UCSD-AML1 (cell line): Measurements from ENCODE around the gene UTP15.

Source experiments
- DNase-seq: peaks from one replicate; lab custom pipeline; 2025; ENCODE audit not compliant: unreplicated experiment; lab: John Stamatoyannopoulos, UW

The UTP15 gene

DNA sequence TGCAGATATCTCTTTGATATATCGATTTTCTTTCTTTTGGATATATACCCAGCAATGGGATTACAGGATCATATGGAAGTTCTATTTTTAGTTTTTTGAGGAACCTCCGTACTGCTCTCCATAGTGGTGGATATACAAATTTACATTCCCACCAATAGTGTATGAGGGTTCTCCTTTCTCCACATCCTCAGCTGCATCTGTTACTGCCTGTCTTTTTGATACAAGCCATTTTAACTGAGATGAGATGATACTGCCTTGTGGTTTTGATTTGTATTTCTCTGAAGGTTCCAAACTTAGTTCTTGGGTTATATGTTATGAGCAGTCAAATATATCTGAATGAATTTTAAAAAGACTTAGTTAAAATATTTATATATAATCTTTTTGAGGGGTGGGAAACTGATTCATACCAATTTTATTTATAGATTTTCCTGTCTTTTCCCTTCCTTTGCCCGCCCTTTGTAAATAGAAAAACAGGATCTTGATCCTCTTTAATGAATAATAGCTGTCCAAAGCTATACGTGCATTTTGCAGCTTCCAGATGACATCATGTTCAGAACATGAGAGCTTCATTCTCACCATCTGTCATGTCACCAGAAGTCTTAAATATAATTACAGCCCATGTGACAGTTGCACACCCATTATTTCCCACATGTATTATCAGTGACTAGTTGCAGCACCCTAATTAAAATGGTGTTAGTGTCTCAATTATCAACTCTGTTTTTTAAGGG lies 54.2 kb downstream of the UTP15 start:
- DNase-seq = no peak

DNA sequence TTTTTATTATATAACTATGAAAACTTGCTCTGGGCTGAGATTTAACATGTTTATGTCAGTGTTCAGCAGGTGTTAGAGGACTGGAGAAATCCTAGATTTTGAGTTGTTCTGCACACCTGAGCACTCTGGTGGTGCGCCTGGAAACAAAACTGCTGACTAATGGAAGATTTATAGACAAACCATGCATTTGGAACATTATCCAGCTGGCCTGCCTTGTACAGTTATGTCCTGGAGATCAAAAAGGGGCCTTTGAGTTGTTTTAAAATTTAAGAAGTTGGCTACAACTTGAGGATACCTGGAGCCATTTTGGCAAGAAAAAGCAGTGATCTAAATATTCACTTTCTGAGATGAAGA lies 54.8 kb downstream of the UTP15 start:
- no peak for DNase-seq

DNA sequence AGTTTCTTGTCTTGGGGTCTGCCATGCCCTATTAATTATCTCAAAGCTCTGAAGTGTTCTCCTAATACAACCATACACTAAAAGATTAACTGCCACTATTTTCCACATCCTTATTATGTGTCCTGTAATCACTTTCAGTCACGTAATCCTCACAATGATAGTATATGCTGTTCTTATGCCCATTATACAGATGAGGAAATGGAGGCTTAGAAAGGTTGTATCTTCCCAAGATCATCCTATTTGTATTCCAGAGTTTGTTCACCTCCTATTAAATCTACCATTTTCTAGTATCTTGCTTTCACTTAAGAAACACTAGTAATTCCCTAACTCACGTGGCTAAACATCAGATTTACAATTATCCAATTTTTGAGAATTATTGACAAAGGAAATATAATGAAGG lies 57.5 kb downstream of the UTP15 start:
- no peak for DNase-seq

DNA sequence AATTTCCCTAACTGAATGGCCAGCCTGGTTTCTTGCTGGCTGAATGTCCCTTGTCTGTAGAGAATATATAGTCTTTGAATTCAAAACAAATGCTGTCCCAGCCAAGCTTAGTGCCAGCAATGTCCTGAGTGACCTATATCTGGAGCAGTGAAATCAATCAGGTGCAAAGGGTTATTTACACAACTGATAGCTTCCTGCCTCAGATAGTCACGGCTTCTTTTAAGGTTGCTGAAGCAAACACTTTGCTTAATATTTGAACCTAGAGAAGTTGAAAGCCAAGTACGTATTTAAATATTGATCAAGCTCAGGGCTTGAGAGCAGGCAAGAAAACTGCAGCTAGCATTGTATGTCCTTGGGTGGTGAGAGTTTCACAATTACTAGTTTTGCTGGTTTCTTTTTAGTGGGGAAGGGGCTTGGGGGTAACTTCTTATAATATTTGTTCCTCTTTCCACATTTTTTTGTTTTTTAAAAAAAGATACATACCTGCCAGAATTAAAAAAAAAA lies 58.4 kb downstream of the UTP15 start:
- no peak for DNase-seq

DNA sequence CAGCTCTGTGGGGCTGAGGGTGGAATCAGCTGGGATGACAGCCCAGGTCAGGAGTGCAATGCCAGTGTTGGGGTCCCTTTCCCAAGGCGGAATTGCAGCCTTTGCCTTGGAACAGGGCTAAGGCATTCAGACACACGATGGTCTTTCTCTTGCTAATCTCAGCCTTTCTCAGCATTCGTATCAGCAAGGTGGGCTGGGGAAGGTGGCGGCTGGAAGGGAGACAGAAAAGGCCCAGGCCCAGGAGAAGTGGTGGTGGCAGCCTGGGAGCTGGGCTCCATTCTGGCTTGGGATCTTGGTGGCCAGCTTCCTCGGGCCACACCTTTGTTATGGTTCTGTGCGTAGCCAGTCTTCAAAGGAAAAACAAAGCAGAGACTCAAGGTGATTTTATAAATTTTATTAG lies 59.3 kb downstream of the UTP15 start:
- no peak for DNase-seq

DNA sequence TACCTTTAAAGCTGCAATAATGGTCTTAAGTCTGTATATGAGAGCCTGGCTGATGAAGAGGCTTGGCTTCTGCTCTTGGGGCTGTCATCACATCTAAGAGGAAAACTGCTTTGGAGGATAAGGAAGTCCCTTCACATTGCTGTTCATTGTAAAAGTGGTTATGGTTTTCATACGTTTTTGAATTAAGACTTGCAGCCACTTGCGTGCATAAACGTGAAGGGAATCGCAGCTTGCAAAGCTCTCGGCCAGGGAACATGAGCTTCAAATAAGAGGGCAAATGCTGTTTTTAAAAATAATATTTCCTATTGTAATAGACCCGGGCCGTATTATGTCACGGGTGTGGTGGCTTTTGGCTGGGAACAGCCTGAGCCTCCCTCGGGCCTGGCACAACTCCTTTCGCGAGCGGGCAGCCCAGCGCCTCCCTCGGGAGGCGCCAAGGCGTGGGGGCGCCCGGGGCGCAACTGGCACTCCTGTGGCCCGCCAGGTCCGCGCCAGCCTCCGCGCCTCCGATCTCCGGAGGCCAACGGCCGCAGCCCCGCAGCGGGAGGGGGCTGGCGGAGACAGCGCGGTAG lies 59.9 kb downstream of the UTP15 start:
- no peak for DNase-seq

DNA sequence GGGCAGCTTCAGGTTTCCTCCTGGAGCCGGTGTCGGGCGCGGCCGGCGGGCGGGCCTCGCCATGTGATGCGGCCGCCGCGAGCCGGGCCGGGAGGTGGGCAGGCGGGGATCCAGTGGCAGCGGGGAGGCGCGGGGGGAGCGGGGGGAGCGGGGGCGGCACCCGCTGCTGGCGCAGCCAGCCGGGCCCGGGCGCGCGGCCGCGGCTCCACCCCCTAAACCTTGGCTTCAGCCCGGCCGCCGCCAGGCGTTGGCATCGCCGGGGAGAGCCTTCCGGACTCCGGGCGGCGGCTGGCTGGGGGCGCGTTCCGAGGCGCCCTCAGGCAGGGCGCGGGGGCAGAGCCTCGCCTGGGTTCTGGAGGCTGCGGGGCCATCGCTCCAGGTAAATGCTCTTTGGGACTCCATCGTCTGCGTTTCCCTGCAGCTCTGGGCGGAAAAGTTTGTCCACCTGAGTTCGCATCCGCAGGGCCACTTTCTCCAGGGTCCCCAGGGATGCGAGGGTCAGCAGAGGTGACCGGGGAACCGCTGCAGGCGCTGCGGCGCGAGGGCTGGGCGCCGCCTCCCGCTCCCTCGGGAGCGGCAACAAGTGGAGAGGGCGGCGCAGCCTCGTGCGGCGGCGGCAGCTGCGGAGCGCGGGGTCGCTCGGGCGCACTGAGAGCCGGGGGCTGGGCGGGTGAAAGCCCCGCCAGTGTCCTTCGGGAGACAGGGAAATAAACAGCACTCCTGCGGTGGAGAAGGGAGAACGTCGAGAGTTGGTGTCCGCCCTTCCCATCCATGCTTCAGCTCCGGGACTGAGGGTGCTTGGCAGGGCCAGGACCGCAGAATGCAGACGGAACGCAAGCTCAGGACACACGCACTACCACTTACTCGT lies 60.6 kb downstream of the UTP15 start, which contains the start of gene ARHGEF28:
ARHGEF28 (plus strand) TSS at position 253 of the 868 bp plus-strand sequence. CDS start 58,656 bp downstream, outside the sequence.
- no peak for DNase-seq

DNA sequence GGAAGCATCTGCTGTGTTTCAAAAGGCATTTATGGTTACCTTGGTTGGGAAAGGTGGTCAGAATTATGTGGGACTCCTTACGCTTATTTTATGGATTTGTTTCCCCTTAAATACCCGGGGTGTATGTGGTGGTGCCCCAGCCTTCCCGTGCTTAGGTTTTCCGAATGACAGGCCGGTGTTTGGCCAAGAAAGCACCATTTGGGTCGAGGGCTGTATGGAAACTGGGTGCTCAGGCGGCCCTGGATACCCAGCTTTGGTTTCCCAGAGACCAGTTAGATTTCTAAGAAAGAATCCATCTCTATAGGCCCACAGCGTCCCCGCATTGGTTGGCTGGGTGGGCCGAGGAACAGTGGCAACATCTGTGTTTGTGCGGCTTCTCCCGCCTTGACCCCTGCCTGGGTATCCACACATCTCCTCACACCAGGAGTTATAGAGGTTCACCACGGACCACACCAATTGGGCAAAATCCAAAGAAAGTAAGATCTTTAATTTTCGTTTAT lies 61.3 kb downstream of the UTP15 start:
- no peak for DNase-seq

DNA sequence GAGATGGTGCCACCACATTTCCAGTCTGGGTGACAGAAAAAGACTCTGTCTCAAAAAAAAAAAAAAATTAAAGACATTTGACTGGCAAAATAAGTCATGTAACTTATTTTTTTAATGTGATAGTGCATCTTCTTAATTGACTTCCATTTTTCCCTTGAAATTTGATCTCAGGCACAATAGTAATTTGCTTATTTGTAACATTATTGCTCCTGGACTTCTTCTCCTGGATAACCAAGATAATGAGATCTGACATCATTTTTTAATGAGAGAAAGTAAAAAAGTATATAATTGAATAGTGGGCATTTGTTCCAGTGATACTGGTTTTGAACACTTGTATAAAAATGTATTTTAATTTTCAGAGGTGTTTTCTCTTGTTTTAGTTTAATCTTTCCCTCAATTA lies 63.9 kb downstream of the UTP15 start:
- DNase-seq = no peak

DNA sequence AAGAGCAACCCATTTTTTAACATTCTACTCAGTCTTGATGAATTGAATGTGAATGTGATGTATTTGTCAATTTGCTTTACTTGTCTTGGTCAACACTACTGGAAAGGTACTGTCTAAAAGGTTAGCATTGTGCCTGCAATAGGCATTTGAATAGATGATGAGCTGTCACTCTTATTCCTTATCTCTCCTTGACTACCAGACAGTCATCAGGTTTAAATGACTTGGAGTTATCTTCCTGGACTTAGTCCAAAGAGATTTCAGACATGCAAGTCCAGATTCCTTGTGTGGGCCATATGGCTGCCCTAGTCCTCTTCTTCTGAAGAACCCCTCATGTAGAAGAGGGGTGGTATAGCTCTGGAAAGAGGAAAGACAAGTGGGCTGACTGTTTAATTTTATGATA lies 65.2 kb downstream of the UTP15 start:
- no peak for DNase-seq

DNA sequence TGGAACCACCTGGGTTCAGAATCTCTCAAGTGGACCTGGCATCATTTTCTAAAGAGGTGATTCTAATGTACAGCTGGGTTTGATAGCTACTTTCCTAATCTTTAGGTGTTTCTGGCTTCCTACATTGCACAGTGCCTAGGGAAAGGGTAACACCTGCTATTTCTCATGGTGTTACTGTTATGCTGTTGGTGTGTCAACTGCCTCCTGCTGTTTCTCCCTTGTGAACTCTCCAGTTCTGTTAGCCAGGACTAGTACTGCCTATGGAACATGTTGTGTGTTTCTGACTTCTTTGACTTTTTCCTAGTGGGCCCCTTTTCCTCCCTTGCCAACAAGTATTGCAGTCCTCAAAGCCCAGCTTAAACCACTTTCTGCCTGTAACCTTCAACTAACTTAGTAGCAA lies 66.0 kb downstream of the UTP15 start:
- DNase-seq = no peak
